CD14-positive monocyte (primary cell): ENCODE measurements around the gene SLC10A7. TPM values are rescaled to one million over a fixed set of nuclear protein-coding genes. Genes with fewer than 3 reads are reported as not detected.

ENCODE experiments used
- DNase-seq, 3 donors: peaks; one replicate each; pipeline ENCODE4 v3.0.0-alpha.2; 2011 to 2022
- H2AFZ ChIP-seq: 2 replicates; pipeline ENCODE4 v1.6.0; 2012; ENCODE audit warnings: mild to moderate bottlenecking, low read depth, low read length, inconsistent platforms; ENCODE audit not compliant: insufficient read depth, poor library complexity, severe bottlenecking
- H3K27ac ChIP-seq, 2 donors: 1 replicate in 1 of 2; 2 replicates in 1 of 2; pipeline ENCODE4 v1.5.1; 2012 to 2013; ENCODE audit warnings: low read length in 2 of 2, control low read depth in 1 of 2, inconsistent platforms in 1 of 2, low read depth in 1 of 2, mild to moderate bottlenecking in 1 of 2
- H3K27me3 ChIP-seq, 2 donors: one replicate each; pipeline versions ENCODE4 v1.6.0 to v1.6.1; 2011 to 2013; ENCODE audit warnings: low read length in 2 of 2; ENCODE audit not compliant: control insufficient read depth in 2 of 2, insufficient read depth in 2 of 2
- H3K36me3 ChIP-seq, 2 donors: replicated peaks in 1 of 2; 1 replicate in 1 of 2; 2 replicates in 1 of 2; pipeline versions ENCODE4 v1.5.1 to v1.6.1; 2012 to 2013; ENCODE audit warnings: low read length in 2 of 2, control low read depth in 1 of 2, inconsistent platforms in 1 of 2, mild to moderate bottlenecking in 1 of 2; ENCODE audit not compliant: insufficient read depth in 2 of 2, control insufficient read depth in 1 of 2
- H3K4me1 ChIP-seq, 2 donors: 1 replicate in 1 of 2; 2 replicates in 1 of 2; pipeline versions ENCODE4 v1.5.1 to v1.6.1; 2012 to 2013; ENCODE audit warnings: low read length in 2 of 2, control low read depth in 1 of 2, inconsistent platforms in 1 of 2, mild to moderate bottlenecking in 1 of 2, moderate library complexity in 1 of 2; ENCODE audit not compliant: insufficient read depth in 2 of 2, control insufficient read depth in 1 of 2
- H3K4me2 ChIP-seq: replicated peaks from 2 replicates; pipeline ENCODE3; 2012; ENCODE audit warnings: low read length, moderate library complexity, mild to moderate bottlenecking; ENCODE audit not compliant: poor library complexity, severe bottlenecking; ENCODE audit errors: extremely low read depth
- H3K4me3 ChIP-seq, 3 experiments: fragments of 200-600 bp in 1 of 3; sonication (generic) in 1 of 3; replicated peaks in 1 of 3; 1 replicate in 2 of 3; 2 replicates in 1 of 3; pipeline ENCODE4 v1.5.1; 2011 to 2013; ENCODE audit warnings: low read length in 3 of 3, mild to moderate bottlenecking in 3 of 3, control low read depth in 2 of 3, low read depth in 2 of 3, inconsistent platforms in 1 of 3, moderate library complexity in 1 of 3
- H3K79me2 ChIP-seq: 2 replicates; pipeline ENCODE4 v1.6.0; 2012; ENCODE audit warnings: mild to moderate bottlenecking, control low read depth, inconsistent platforms, low read length, moderate library complexity; ENCODE audit not compliant: insufficient read depth
- H3K9ac ChIP-seq: 2 replicates; pipeline ENCODE4 v1.6.0; 2017; ENCODE audit warnings: low read length, mild to moderate bottlenecking; ENCODE audit not compliant: insufficient read depth, poor library complexity, severe bottlenecking
- H3K9me3 ChIP-seq, 2 donors: replicated peaks in 1 of 2; 1 replicate in 1 of 2; 2 replicates in 1 of 2; pipeline versions ENCODE4 v1.5.1 to v1.6.1; 2012 to 2013; ENCODE audit warnings: low read length in 2 of 2, control low read depth in 1 of 2; ENCODE audit not compliant: control insufficient read depth in 1 of 2, insufficient read depth in 1 of 2
- H4K20me1 ChIP-seq: 2 replicates; pipeline ENCODE4 v1.6.0; 2012; ENCODE audit warnings: mild to moderate bottlenecking, low read length, control low read depth, moderate library complexity; ENCODE audit not compliant: insufficient read depth
- H3K27ac Mint-ChIP-seq, 7 donors: one replicate each; pipeline ENCODE4 v1.8.0; 2020; ENCODE audit warnings: mild to moderate bottlenecking in 7 of 7, mixed read lengths in 7 of 7, moderate library complexity in 6 of 7, inconsistent platforms in 2 of 7
- H3K27me3 Mint-ChIP-seq, 3 donors: one replicate each; pipeline ENCODE4 v1.8.0; 2021 to 2022; ENCODE audit warnings: low read depth in 3 of 3, mild to moderate bottlenecking in 3 of 3, mixed read lengths in 3 of 3, moderate library complexity in 3 of 3, inconsistent platforms in 1 of 3
- H3K36me3 Mint-ChIP-seq, 2 donors: one replicate each; pipeline ENCODE4 v1.8.0; 2020; ENCODE audit warnings: mixed read lengths in 2 of 2, inconsistent platforms in 1 of 2, mild to moderate bottlenecking in 1 of 2
- H3K4me1 Mint-ChIP-seq: one replicate; pipeline ENCODE4 v1.8.0; 2020; ENCODE audit warnings: mild to moderate bottlenecking, mixed read lengths
- H3K4me3 Mint-ChIP-seq, 2 donors: one replicate each; pipeline ENCODE4 v1.8.0; 2020; ENCODE audit warnings: mild to moderate bottlenecking in 2 of 2, mixed read lengths in 2 of 2, moderate library complexity in 1 of 2
- H3K9me3 Mint-ChIP-seq, 7 donors: one replicate each; pipeline ENCODE4 v1.8.0; 2020 to 2022; ENCODE audit warnings: mixed read lengths in 7 of 7, mild to moderate bottlenecking in 6 of 7, moderate library complexity in 6 of 7, inconsistent platforms in 2 of 7
- WGBS: methylation state at CpG from one replicate; pipeline ENCODE4 v1.1.5; 2013; ENCODE audit warnings: missing lambda C conversion rate; ENCODE audit not compliant: insufficient coverage; 5-methylcytosine and 5-hydroxymethylcytosine counted together
- intact Hi-C, 2 donors: fragments of 100-400 bp; cut with micrococcal nuclease; formaldehyde crosslinking; loops; one replicate each; pipeline versions ENCODE4 v1.15.0 to v1.15.1; 2023
- polyA plus RNA-seq, 3 donors: library from polyadenylated mRNA; depleted of rRNA in 1 of 3; unstranded in 2 of 3; stranded (reverse) in 1 of 3; fragments of 300-500 nt in 2 of 3; fragments of >200 nt in 1 of 3; fragmentation: Illumina TruSeq in 2 of 3; gene quantifications; 1 replicate in 2 of 3; 2 replicates in 1 of 3; pipeline ENCODE4 v1.2.3, GENCODE V29; 2012 to 2021
- TF ChIP-seq, protein P1 (sequence below): fragments of 200-600 bp; IDR thresholded peaks from one replicate; pipeline ENCODE4 v1.8.0; 2022; ENCODE audit warnings: antibody characterized with exemption, mild to moderate bottlenecking

Gene SLC10A7
- polyA plus RNA-seq, 3 donors: 6.6 to 8.3 (median 6.8) TPM

GRCh38 chr4:146508229-146508939 is 13.4 kb downstream of the SLC10A7 start:
- intact Hi-C loops: no loop called here
- H3K9me3 ChIP-seq: no peaks in the 10 kb centered on the region
- peaks cover 0 to 1% (median 0%) of the 10 kb centered on the region in 3 donors for H3K27me3 Mint-ChIP-seq
- no peaks in the 10 kb centered on the region for H3K79me2 ChIP-seq
- peaks cover 6 to 9% of the 10 kb centered on the region in 2 donors for H3K4me1 ChIP-seq
- 100% methylated on average over 3 of the region's 3 CpGs for WGBS
- no peaks in the 10 kb centered on the region for H4K20me1 ChIP-seq
- H3K36me3 Mint-ChIP-seq: peaks cover 36 to 40% of the 10 kb centered on the region in 2 donors
- peaks cover 9% of the 10 kb centered on the region for H3K4me1 Mint-ChIP-seq
- no peak overlapping the region for H3K4me2 ChIP-seq
- no peak overlapping the region for H2AFZ ChIP-seq
- no peak overlapping the region for H3K9ac ChIP-seq
- no peak overlapping the region for H3K27ac ChIP-seq
- peaks cover 0 to 4% (median 0%) of the 10 kb centered on the region in 7 donors for H3K9me3 Mint-ChIP-seq
- no peak overlapping the region for H3K4me3 Mint-ChIP-seq
- H3K27me3 ChIP-seq: no peaks in the 10 kb centered on the region
- no peak overlapping the region for H3K4me3 ChIP-seq
- TF ChIP-seq, protein P1, sequence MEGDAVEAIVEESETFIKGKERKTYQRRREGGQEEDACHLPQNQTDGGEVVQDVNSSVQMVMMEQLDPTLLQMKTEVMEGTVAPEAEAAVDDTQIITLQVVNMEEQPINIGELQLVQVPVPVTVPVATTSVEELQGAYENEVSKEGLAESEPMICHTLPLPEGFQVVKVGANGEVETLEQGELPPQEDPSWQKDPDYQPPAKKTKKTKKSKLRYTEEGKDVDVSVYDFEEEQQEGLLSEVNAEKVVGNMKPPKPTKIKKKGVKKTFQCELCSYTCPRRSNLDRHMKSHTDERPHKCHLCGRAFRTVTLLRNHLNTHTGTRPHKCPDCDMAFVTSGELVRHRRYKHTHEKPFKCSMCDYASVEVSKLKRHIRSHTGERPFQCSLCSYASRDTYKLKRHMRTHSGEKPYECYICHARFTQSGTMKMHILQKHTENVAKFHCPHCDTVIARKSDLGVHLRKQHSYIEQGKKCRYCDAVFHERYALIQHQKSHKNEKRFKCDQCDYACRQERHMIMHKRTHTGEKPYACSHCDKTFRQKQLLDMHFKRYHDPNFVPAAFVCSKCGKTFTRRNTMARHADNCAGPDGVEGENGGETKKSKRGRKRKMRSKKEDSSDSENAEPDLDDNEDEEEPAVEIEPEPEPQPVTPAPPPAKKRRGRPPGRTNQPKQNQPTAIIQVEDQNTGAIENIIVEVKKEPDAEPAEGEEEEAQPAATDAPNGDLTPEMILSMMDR: no peak
- H3K36me3 ChIP-seq: peaks cover 4 to 28% of the 10 kb centered on the region in 2 donors
- H3K27ac Mint-ChIP-seq: peak overlapping the region in 1 of 7 donors; percentile 24
- no peak for DNase-seq

GRCh38 chr4:146507632-146508031 is 14.1 kb downstream of the SLC10A7 start:
- Mint-ChIP-seq H3K36me3 (peaks cover 41 to 47% of the 10 kb centered on the region in 2 donors), H3K27ac (peak overlapping the region in 1 of 7 donors; percentile 64), H3K9me3 (peaks cover 0 to 4% (median 0%) of the 10 kb centered on the region in 7 donors), H3K4me3 (no peak overlapping the region), H3K27me3 (peaks cover 0 to 1% (median 0%) of the 10 kb centered on the region in 3 donors), H3K4me1 (peaks cover 9% of the 10 kb centered on the region)
- peaks cover 11 to 36% of the 10 kb centered on the region in 2 donors for H3K36me3 ChIP-seq
- DNase-seq: no peak
- TF ChIP-seq, protein P1: no peak
- no peak overlapping the region for H3K4me2 ChIP-seq
- H3K9ac ChIP-seq: no peak overlapping the region
- intact Hi-C loops: no loop called here
- no peak overlapping the region for H3K4me3 ChIP-seq
- no CpG with 5 or more reads among the region's 2 CpGs for WGBS
- H2AFZ ChIP-seq: no peak overlapping the region
- H3K9me3 ChIP-seq: no peaks in the 10 kb centered on the region
- H3K4me1 ChIP-seq: peaks cover 6 to 9% of the 10 kb centered on the region in 2 donors
- no peaks in the 10 kb centered on the region for H3K27me3 ChIP-seq
- H3K79me2 ChIP-seq: no peaks in the 10 kb centered on the region
- H4K20me1 ChIP-seq: no peaks in the 10 kb centered on the region
- H3K27ac ChIP-seq: no peak overlapping the region
